GM21390 (cell line): Measurements from ENCODE around the gene LRBA.
"Not testable (repeated sequence)": the region's sequence is repeated elsewhere in the genome, so short reads cannot be mapped to it uniquely, and the experiment has no call there.

Source experiments
- ATAC-seq: cut with Tn5 transposase; IDR thresholded peaks from one replicate; pipeline ENCODE4 v1.9.1; 2021; ENCODE audit not compliant: unreplicated experiment

LRBA gene

DNA sequence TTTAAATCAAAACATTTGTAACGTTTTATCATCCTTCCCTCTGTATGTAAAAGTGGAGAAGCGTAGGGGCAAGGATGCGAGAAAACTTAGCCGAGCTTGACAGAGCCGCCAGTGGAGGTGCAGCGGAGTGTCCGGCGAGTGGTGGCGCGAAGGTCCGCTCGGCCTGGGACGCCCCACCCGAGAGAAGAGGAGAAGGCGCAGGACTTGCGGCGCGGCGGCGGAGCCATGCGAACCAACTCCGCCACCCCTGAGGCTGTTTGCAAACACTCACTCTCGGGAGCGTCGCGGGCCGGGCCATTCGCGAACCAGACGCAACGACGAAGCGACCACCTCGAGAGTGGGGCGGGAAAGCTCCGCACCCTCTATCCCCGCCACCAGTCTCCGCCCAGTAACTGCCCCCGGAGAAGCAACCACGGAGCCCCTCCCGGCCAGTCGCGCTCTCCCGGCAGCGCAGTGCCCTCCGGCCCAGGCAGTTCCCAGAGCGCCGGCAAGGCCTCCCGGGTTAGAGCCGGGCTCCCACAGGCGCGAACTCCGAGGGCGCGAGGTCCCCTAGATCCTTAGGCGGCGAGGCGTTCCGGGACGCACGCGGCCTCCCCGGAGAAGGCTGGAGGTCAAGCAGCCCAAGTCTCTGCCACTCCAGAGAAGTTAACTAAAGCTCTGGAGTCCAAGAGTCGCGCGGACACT lies 435.4 kb downstream of the LRBA start:
- no peak for ATAC-seq

GRCh38 chr4:150578745-150579501 lies 436.2 kb downstream of the LRBA start:
- ATAC-seq: no peak

GRCh38 chr4:150577796-150578195 lies 437.3 kb downstream of the LRBA start:
- ATAC-seq: no peak

DNA sequence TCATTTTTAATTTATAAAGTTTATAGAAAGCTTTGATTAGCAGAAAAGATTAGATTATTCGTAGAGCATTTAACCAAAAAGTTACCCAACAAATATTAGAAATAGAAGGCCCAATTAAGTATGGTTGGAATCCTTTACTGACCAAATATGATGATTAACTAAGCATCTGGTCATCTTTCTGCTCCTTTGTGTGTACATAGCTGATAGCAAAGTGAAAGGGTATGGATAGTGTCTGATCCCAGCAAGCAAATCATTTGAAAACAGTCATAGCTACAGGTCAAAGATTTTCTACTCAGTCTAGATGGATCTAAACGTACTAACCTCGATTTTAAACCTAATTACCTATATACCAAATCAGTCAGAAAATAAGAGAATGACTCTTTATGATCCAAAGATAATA lies 440.4 kb downstream of the LRBA start:
- ATAC-seq: no peak

- ATAC-seq: no peak
These were observed 441.6 kb downstream of the LRBA start for GRCh38 chr4:150573534-150573933.

- ATAC-seq: peak; percentile 68
These were observed 442.2 kb downstream of the LRBA start for GRCh38 chr4:150572704-150573504.

GRCh38 chr4:150570862-150571261 lies 444.2 kb downstream of the LRBA start:
- ATAC-seq: no peak

DNA sequence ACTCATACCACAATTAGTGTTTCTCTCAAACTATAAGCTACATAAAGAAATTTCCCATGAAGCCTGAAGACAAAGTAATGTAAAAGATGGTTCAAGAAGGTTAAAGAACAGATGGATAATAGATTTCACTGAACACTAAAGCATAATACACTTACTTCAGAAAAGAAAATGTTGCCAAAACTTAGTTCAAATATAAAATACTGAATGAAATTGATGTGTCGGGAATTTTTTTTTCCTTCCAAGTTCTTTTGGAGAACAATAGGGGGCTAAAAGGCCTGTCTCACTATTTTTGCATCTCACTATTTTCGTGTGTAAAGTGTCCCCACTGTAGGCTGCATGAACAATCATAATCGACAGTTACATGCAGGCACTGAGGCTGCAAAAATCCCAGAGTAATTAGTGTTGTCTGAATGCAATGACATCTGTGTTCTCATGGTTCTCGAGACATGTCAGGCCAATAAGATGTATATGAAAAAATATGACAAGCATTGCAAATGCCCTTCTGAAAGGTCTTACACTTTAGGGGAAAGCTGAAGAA lies 445.0 kb downstream of the LRBA start:
- no peak for ATAC-seq

DNA sequence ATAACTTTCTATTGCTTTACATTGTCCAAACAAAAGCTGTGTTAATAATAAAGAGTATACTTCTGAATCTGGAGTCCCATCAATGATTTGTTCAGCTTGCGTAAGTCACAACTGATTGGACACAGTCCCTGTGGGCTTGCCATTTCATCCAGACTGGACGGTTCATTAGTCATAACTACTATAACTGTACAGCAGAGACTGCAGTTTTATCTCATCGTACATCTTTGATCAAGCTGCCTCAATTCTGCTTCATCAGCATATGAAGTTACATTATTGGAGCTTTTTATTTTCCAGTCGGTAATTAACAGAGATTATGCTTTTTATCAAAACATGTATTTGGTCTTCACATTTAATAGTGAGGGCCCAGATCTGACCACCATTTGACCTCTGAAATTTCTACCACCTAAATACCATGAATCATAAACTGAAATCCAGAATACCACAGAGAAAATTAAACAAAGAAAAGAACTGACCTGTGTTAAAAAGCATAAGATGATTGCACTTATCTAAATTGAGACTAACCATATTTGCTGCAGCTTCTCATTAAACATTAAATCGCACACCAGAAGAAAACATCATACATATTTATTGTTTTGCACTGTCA lies 445.6 kb downstream of the LRBA start:
- no peak for ATAC-seq

GRCh38 chr4:150567070-150567469 lies 448.0 kb downstream of the LRBA start:
- no peak for ATAC-seq

DNA sequence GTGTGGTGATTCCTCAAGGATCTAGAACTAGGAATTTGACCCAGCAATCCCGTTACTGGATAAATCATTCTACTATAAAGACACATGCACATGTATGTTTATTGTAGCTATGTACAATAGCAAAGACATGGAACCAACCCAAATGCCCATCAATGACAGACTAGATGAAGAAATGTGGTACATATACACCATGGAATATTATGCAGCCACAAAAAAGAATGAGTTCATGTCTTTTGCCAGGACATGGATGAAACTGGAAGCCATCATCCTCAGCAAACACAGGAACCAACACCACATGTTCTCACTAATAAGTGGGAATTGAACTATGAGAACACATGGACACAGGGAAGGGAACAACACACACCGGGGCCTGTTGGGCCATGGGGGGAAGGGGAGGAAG lies 450.1 kb downstream of the LRBA start:
- ATAC-seq: not testable (repeated sequence)

DNA sequence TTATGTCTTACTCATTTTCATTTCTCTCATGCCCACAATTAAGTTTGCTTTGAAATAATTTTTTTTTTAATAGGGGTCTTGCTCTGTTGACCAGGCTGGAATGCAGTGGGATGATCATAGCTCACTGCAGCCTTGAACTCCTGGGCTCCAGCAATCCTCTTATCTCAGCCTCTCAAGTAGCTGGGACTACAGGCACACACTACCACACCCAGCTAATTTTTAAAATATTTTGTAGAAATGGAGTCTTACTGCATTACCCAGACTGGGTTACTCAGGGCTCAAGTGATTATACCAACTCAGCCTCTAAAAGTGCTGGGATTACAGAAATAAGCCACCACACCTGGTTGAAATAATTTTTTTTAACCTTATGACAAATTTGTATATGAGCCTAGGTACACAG lies 452.3 kb downstream of the LRBA start:
- ATAC-seq: no peak

DNA sequence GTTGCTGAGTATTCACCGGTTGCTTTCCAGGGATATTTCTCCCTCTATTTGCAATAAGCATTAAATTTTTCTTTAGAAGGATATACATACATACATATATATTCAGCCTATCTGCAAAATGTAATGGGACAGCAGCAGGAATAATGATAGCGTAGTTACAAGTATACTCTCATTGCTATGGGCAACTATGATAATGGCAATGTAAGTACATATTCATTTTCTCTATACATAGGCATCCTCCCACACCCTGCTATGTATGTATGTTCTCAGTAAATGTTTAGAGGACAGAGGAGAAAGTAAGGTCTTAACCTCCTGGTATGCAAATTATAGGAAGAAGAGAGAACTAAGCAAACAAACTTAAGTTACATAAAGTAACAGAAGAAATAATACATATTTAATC lies 452.8 kb downstream of the LRBA start:
- no peak for ATAC-seq

DNA sequence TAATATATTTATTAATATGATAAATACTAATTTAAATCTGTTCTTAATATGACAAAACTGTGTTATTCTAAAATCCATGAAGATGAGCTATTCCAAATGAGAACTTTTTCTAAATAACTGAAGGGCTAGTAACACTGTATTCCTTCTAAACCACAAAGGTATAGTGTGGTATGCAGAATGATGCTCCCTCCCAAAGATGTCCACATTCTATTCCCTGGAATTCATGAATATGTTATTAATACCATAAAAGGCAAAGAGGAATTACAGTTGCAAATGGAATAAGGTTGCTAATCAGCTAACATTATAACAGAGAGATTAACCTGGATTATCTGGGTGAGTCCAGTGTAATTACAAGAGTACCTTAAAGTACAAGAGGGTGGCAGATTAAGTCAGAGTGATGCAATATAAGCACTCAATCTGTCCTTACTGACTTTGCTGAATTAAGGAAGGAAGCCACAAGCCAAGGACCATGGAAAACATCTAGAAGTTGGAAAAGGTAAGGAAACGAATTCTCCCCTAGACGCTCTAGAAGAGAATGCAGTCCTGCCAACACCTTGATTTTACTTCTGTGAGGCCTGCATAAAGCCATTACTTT lies 453.8 kb downstream of the LRBA start:
- ATAC-seq: no peak

- ATAC-seq: not testable (repeated sequence)
These were observed 457.3 kb downstream of the LRBA start for GRCh38 chr4:150557811-150558210.

DNA sequence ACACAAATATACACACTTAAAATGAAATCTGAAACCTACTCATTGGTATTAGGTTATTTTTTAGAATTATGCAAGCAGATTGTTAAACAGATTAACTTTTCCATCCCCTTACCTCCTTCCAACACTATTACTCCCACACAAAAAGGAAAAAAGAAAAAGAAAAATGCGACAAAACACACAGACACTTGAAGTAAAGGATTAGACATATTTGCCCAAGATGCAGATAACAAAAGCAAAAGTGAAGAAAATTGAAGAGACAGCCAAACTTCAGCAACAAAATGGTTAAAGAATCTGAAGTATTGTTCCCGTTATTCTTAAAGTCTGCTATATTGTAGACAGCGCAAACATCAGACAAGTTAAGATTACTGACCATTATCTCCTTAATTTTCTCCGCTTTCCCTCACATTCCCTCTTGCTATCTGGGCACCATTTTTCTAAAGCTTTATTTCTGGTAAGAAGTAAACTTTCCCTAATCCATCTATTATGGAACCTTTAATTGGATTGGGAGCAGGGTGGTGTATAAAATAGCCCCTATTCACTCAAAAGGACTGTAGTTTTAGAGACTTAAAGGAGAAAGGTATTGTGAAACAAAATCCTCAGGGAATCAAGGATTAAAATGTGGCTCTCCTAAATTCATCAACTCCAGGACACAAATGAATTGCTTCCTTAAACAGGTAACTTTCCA lies 467.8 kb downstream of the LRBA start:
- ATAC-seq: no peak

DNA sequence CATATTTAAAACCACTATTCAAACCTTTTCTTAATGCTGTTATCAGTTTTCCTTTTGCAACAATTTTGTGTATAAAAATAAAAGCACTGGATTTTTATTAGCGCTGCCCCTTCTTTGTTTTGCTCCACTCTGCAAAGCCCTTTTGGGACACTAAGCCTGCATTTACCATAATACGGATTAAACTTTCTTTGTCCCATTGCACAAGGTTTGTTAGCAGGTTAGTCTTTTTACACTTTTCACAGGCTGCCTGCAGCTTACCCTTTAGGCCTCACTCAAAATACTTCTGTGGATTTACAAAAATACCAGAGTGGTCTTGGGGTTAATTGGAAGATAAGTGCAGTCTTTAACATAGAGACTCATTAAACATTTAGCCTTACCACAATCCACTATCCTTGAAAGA lies 468.8 kb downstream of the LRBA start:
- ATAC-seq: no peak

GRCh38 chr4:150543042-150543441 lies 472.0 kb downstream of the LRBA start:
- no peak for ATAC-seq

GRCh38 chr4:150541681-150542080 lies 473.4 kb downstream of the LRBA start:
- ATAC-seq: no peak

GRCh38 chr4:150540959-150541360 lies 474.1 kb downstream of the LRBA start:
- no peak for ATAC-seq
